ENCODE measurements around the gene MKNK2.

DNA sequence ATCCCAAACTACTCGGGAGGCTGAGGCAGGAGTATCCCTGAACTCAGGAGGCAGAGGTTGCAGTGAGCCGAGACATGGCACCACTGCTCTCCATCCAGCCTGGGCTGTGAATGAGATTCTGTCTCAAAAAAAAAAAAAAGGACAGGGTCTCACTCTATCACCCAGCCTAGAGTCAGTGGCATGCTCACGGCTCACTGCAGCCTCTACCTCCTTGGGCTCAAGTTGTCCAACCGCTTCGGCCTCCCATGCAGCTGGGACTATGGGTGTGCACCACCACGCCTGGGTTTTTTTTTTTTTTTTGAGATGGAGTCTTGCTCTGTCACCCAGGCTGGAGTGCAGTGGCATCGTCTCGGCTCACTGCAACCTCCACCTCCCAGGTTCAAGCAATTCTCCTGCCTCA lies 14.6 kb downstream of the MKNK2 start:
- TF ChIP-seq, protein P1, sequence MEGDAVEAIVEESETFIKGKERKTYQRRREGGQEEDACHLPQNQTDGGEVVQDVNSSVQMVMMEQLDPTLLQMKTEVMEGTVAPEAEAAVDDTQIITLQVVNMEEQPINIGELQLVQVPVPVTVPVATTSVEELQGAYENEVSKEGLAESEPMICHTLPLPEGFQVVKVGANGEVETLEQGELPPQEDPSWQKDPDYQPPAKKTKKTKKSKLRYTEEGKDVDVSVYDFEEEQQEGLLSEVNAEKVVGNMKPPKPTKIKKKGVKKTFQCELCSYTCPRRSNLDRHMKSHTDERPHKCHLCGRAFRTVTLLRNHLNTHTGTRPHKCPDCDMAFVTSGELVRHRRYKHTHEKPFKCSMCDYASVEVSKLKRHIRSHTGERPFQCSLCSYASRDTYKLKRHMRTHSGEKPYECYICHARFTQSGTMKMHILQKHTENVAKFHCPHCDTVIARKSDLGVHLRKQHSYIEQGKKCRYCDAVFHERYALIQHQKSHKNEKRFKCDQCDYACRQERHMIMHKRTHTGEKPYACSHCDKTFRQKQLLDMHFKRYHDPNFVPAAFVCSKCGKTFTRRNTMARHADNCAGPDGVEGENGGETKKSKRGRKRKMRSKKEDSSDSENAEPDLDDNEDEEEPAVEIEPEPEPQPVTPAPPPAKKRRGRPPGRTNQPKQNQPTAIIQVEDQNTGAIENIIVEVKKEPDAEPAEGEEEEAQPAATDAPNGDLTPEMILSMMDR (IDR thresholded peaks at IDR 0.05), result no peak
- TF ChIP-seq POLR2A (IDR thresholded peaks at IDR 0.05) (no peak), EP300 (IDR thresholded peaks at IDR 0.05) (no peak)
